Stomach (tissue), 4 donors: ENCODE measurements around the gene PLCB1.

Experiments
- CTCF ChIP-seq, 7 experiments: fragments of 450-650 bp in 4 of 7; fragments of 200-600 bp in 3 of 7; sonication (generic) in 3 of 7; IDR thresholded peaks; one replicate each; pipeline ENCODE4 v1.5.1; 2016 to 2019; ENCODE audit warnings: antibody characterized with exemption in 7 of 7, control low read depth in 2 of 7, mild to moderate bottlenecking in 1 of 7
- EP300 ChIP-seq: sonication (generic); formaldehyde crosslinking; IDR thresholded peaks from one replicate; pipeline ENCODE4 v1.6.1; 2017; ENCODE audit warnings: antibody characterized with exemption
- POLR2A ChIP-seq, 4 donors: fragments of 450-650 bp; IDR thresholded peaks; one replicate each; pipeline ENCODE4 v1.6.1; 2016; ENCODE audit warnings: antibody characterized with exemption in 4 of 4, control low read depth in 2 of 4, mild to moderate bottlenecking in 1 of 4, moderate library complexity in 1 of 4

GRCh38 chr20:8532169-8532568 is 400.1 kb downstream of the PLCB1 start:
- no peak for TF ChIP-seq POLR2A (IDR thresholded peaks at IDR 0.05)
- no peak for TF ChIP-seq CTCF (IDR thresholded peaks at IDR 0.05)
- no peak for TF ChIP-seq EP300
